Ammon's horn (tissue), 1 donor: ENCODE results near the gene DMD.
"Not testable (repeated sequence)": the region's sequence is repeated elsewhere in the genome, so short reads cannot be mapped to it uniquely, and the experiment has no call there.

Experiments used
- DNase-seq: peaks from one replicate; pipeline ENCODE4 v3.0.0-alpha.2; 2016; ENCODE audit warnings: low spot score

Gene DMD

GRCh38 chrX:31523884-31524536 is 1687.3 kb downstream of the DMD start:
- DNase-seq: no peak

- no peak for DNase-seq
Measured at GRCh38 chrX:31522760-31523159, 1688.6 kb downstream of the DMD start.

GRCh38 chrX:31521941-31522340 is 1689.4 kb downstream of the DMD start:
- DNase-seq: no peak

- no peak for DNase-seq
Measured at GRCh38 chrX:31516527-31516926, 1694.8 kb downstream of the DMD start.

GRCh38 chrX:31508338-31508737 is 1703.0 kb downstream of the DMD start:
- DNase-seq: peak; percentile 6

GRCh38 chrX:31506928-31507327 is 1704.4 kb downstream of the DMD start:
- DNase-seq: no peak

GRCh38 chrX:31506360-31506759 is 1705.0 kb downstream of the DMD start:
- DNase-seq: no peak

- DNase-seq: no peak
Measured at GRCh38 chrX:31500921-31501320, 1710.4 kb downstream of the DMD start.

GRCh38 chrX:31499109-31499508 is 1712.2 kb downstream of the DMD start:
- DNase-seq: no peak

- DNase-seq: no peak
Measured at GRCh38 chrX:31497086-31497485, 1714.3 kb downstream of the DMD start.

- no peak for DNase-seq
Measured at GRCh38 chrX:31487951-31488350, 1723.4 kb downstream of the DMD start.

GRCh38 chrX:31483336-31483735 is 1728.0 kb downstream of the DMD start:
- no peak for DNase-seq

GRCh38 chrX:31480696-31481095 is 1730.7 kb downstream of the DMD start:
- DNase-seq: no peak

- DNase-seq: no peak
Measured at GRCh38 chrX:31471229-31471628, 1740.1 kb downstream of the DMD start.

- DNase-seq: not testable (repeated sequence)
Measured at GRCh38 chrX:31470753-31471152, 1740.6 kb downstream of the DMD start.

GRCh38 chrX:31464306-31464915 is 1746.9 kb downstream of the DMD start:
- no peak for DNase-seq

GRCh38 chrX:31461266-31461665 is 1750.1 kb downstream of the DMD start:
- no peak for DNase-seq

GRCh38 chrX:31459361-31459760 is 1752.0 kb downstream of the DMD start:
- no peak for DNase-seq

GRCh38 chrX:31449965-31450364 is 1761.4 kb downstream of the DMD start:
- DNase-seq: no peak

GRCh38 chrX:31449081-31449480 is 1762.3 kb downstream of the DMD start:
- no peak for DNase-seq

GRCh38 chrX:31445542-31445941 is 1765.8 kb downstream of the DMD start:
- no peak for DNase-seq

- no peak for DNase-seq
Measured at GRCh38 chrX:31443654-31444053, 1767.7 kb downstream of the DMD start.

- no peak for DNase-seq
Measured at GRCh38 chrX:31440546-31440945, 1770.8 kb downstream of the DMD start.

- DNase-seq: no peak
Measured at GRCh38 chrX:31436424-31436823, 1774.9 kb downstream of the DMD start.
